Neural cell (in vitro differentiated cells): ENCODE data around the gene NCR2.

Source experiments
- EP300 ChIP-seq: fragments of 450-650 bp; conservative IDR thresholded peaks from 2 replicates; pipeline ENCODE4 v1.6.1; 2014; ENCODE audit warnings: antibody characterized with exemption, mild to moderate bottlenecking, moderate library complexity; ENCODE audit not compliant: poor library complexity, severe bottlenecking
- EZH2 ChIP-seq: fragments of 200-600, 300-800 bp; shearing (Covaris generic), sonication (generic); IDR thresholded peaks from 2 replicates; pipeline ENCODE4 v1.6.1; 2014; ENCODE audit warnings: antibody characterized with exemption, low read length, borderline replicate concordance, mild to moderate bottlenecking; ENCODE audit not compliant: insufficient read depth, poor library complexity, severe bottlenecking
- SMC3 ChIP-seq: fragments of 450-650 bp; conservative IDR thresholded peaks from 2 replicates; pipeline ENCODE4 v1.6.1; 2014; ENCODE audit warnings: antibody characterized with exemption, mild to moderate bottlenecking, moderate library complexity; ENCODE audit not compliant: poor library complexity
- TF ChIP-seq, protein P1 (sequence below): fragments of 450-650 bp; IDR thresholded peaks from 2 replicates; pipeline ENCODE4 v1.5.1; 2014; ENCODE audit warnings: antibody characterized with exemption, mild to moderate bottlenecking, moderate library complexity; ENCODE audit not compliant: poor library complexity, severe bottlenecking
- TF ChIP-seq, protein P2 (sequence below): IDR thresholded peaks from 2 replicates; pipeline ENCODE4 v1.6.1; 2012; ENCODE audit warnings: borderline replicate concordance

DNA sequence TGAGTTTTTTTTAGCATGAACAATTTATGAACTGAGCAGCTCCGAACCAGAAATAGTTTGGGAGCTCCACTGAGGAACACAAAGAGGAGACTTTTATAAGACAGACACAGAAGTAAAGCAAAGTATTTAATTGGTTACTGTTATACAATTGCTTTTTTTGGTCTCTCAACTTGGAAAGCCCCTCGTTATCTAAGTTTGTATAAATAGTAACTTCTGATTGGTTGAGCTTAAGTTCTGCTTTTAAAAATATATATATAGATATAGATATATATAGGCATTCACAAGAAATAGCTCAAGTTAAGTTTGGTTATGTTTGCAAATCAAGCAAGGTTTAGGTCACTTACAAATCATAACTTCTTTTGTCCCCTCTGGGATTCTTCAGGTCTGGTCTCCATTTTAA is 20.2 kb upstream of the NCR2 start:
- TF ChIP-seq, protein P1, sequence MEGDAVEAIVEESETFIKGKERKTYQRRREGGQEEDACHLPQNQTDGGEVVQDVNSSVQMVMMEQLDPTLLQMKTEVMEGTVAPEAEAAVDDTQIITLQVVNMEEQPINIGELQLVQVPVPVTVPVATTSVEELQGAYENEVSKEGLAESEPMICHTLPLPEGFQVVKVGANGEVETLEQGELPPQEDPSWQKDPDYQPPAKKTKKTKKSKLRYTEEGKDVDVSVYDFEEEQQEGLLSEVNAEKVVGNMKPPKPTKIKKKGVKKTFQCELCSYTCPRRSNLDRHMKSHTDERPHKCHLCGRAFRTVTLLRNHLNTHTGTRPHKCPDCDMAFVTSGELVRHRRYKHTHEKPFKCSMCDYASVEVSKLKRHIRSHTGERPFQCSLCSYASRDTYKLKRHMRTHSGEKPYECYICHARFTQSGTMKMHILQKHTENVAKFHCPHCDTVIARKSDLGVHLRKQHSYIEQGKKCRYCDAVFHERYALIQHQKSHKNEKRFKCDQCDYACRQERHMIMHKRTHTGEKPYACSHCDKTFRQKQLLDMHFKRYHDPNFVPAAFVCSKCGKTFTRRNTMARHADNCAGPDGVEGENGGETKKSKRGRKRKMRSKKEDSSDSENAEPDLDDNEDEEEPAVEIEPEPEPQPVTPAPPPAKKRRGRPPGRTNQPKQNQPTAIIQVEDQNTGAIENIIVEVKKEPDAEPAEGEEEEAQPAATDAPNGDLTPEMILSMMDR: no peak
- TF ChIP-seq EZH2 (no peak), SMC3 (no peak), EP300 (no peak)
- TF ChIP-seq, protein P2, sequence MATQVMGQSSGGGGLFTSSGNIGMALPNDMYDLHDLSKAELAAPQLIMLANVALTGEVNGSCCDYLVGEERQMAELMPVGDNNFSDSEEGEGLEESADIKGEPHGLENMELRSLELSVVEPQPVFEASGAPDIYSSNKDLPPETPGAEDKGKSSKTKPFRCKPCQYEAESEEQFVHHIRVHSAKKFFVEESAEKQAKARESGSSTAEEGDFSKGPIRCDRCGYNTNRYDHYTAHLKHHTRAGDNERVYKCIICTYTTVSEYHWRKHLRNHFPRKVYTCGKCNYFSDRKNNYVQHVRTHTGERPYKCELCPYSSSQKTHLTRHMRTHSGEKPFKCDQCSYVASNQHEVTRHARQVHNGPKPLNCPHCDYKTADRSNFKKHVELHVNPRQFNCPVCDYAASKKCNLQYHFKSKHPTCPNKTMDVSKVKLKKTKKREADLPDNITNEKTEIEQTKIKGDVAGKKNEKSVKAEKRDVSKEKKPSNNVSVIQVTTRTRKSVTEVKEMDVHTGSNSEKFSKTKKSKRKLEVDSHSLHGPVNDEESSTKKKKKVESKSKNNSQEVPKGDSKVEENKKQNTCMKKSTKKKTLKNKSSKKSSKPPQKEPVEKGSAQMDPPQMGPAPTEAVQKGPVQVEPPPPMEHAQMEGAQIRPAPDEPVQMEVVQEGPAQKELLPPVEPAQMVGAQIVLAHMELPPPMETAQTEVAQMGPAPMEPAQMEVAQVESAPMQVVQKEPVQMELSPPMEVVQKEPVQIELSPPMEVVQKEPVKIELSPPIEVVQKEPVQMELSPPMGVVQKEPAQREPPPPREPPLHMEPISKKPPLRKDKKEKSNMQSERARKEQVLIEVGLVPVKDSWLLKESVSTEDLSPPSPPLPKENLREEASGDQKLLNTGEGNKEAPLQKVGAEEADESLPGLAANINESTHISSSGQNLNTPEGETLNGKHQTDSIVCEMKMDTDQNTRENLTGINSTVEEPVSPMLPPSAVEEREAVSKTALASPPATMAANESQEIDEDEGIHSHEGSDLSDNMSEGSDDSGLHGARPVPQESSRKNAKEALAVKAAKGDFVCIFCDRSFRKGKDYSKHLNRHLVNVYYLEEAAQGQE: no peak
